HepG2 (cell line): ENCODE measurements around the gene TPM2. TPM values are rescaled to one million over a fixed set of nuclear protein-coding genes. Genes with fewer than 3 reads are reported as not detected.

ENCODE experiments used
- ATAC-seq: fragments of 200-7000 bp; cut with Tn5 transposase; 3 replicates; pipeline ENCODE4 v1.9.1; 2020; ENCODE audit warnings: mild to moderate bottlenecking, moderate library complexity
- BruUV-seq: library from RNA; stranded (reverse); fragments of 400-500 nt; replicated peaks from 2 replicates; lab custom pipeline; 2021; lab: Mats Ljungman, UMichigan
- CTCF ChIA-PET: fragments of 300-600 bp; formaldehyde crosslinking; extraction: SDS; loops from one replicate; lab custom pipeline; 2021; ENCODE audit warnings: low total read pairs, inconsistent platforms, low intra/inter-chr PET ratio; lab: Yijun Ruan, JAX
- POLR2A ChIA-PET: fragments of 350-600 bp; sonication (Branson Sonifier 250); formaldehyde crosslinking; loops from one replicate; lab custom pipeline; 2020; ENCODE audit warnings: antibody characterized with exemption, inconsistent platforms; lab: Yijun Ruan, JAX
- DNase-seq: peaks from one replicate; pipeline ENCODE4 v3.0.0-alpha.2; 2015; ENCODE audit warnings: low spot score
- FAIRE-seq: peaks from 3 replicates; lab custom pipeline; 2011; peaks lifted over from hg19 to GRCh38; lab: Jason Lieb, UNC
- H2AFZ ChIP-seq: one replicate; pipeline ENCODE4 v1.6.1; 2011; ENCODE audit warnings: low read length, inconsistent platforms
- H3K27ac ChIP-seq: fragments of 300-600 bp; 3 replicates; pipeline ENCODE4 v1.8.0; 2011; ENCODE audit warnings: mixed run types, mild to moderate bottlenecking, mixed read lengths, low read length, inconsistent platforms; ENCODE audit not compliant: insufficient read depth; ENCODE audit errors: extremely low read length
- H3K27me3 ChIP-seq, 2 experiments: fragments of 200-600 bp in 1 of 2; 2 replicates in 1 of 2; 3 replicates in 1 of 2; pipeline versions ENCODE4 v1.6.0 to v1.8.0; 2011; ENCODE audit warnings: low read length in 2 of 2, mild to moderate bottlenecking in 2 of 2, moderate library complexity in 2 of 2, inconsistent platforms in 1 of 2; ENCODE audit not compliant: insufficient read depth in 2 of 2, control insufficient read depth in 1 of 2
- H3K36me3 ChIP-seq, 2 experiments: fragments of 200-600 bp in 1 of 2; replicated peaks in 1 of 2; 2 replicates in 1 of 2; 3 replicates in 1 of 2; pipeline versions ENCODE4 v1.5.1 to v1.8.0; 2011; ENCODE audit warnings: low read length in 2 of 2, inconsistent platforms in 1 of 2; ENCODE audit not compliant: insufficient read depth in 2 of 2, control insufficient read depth in 1 of 2
- H3K4me1 ChIP-seq: 2 replicates; pipeline ENCODE4 v1.5.1; 2012; ENCODE audit warnings: low read length, inconsistent platforms; ENCODE audit not compliant: insufficient read depth
- H3K4me2 ChIP-seq: 2 replicates; pipeline ENCODE4 v1.6.0; 2011; ENCODE audit warnings: low read depth, low read length, inconsistent platforms
- H3K4me3 ChIP-seq, 3 experiments: fragments of 200-600 bp in 1 of 3; sonication (generic), shearing (Covaris generic) in 1 of 3; replicated peaks in 1 of 3; 2 replicates each; pipeline ENCODE4 v1.5.1; 2011 to 2016; ENCODE audit warnings: low read length in 3 of 3, inconsistent platforms in 2 of 3, low read depth in 2 of 3, mild to moderate bottlenecking in 2 of 3, control low read depth in 1 of 3, mixed read lengths in 1 of 3; ENCODE audit not compliant: insufficient read depth in 1 of 3
- H3K79me2 ChIP-seq: one replicate; pipeline ENCODE4 v1.6.1; 2011; ENCODE audit warnings: low read length, inconsistent platforms; ENCODE audit not compliant: insufficient read depth
- H3K9ac ChIP-seq: 2 replicates; pipeline ENCODE4 v1.6.0; 2011; ENCODE audit warnings: mild to moderate bottlenecking, low read depth, low read length, inconsistent platforms; ENCODE audit not compliant: insufficient read depth
- H3K9me3 ChIP-seq: 2 replicates; pipeline ENCODE4 v1.5.1; 2012; ENCODE audit warnings: mild to moderate bottlenecking, low read length
- H4K20me1 ChIP-seq: 2 replicates; pipeline ENCODE4 v1.6.0; 2011; ENCODE audit warnings: inconsistent platforms, mild to moderate bottlenecking, low read length, moderate library complexity; ENCODE audit not compliant: insufficient read depth
- AKNA ChIP-seq: sonication (generic); formaldehyde crosslinking; IDR thresholded peaks from 2 replicates; pipeline ENCODE4 v1.4.0; 2020; ENCODE audit warnings: missing genetic modification reagents, borderline replicate concordance
- EHMT2 ChIP-seq: fragments of 200-600 bp; sonication (generic); IDR thresholded peaks from 2 replicates; pipeline ENCODE4 v1.7.0; 2017; ENCODE audit warnings: antibody characterized with exemption, low read depth, low read length, borderline replicate concordance
- ELF3 ChIP-seq: IDR thresholded peaks from 2 replicates; pipeline ENCODE4 v1.6.1; 2016; ENCODE audit warnings: missing genetic modification reagents, missing compliant biosample characterization
- ETV5 ChIP-seq: IDR thresholded peaks from 2 replicates; pipeline ENCODE4 v1.6.1; 2018; ENCODE audit warnings: missing biosample characterization, missing genetic modification reagents, inconsistent platforms, borderline replicate concordance
- GABPA ChIP-seq, 2 experiments: IDR thresholded peaks; 2 replicates each; pipeline ENCODE4 v1.6.1; 2011 to 2016; ENCODE audit warnings: low read depth in 2 of 2, low read length in 1 of 2, missing biosample characterization in 1 of 2, missing genetic modification characterization in 1 of 2
- MTF2 ChIP-seq: sonication (generic); formaldehyde crosslinking; IDR thresholded peaks from 2 replicates; pipeline ENCODE4 v1.5.0; 2020; ENCODE audit warnings: missing genetic modification reagents, borderline replicate concordance
- NFATC3 ChIP-seq: sonication (generic); formaldehyde crosslinking; IDR thresholded peaks from 2 replicates; pipeline ENCODE4 v1.5.1; 2020; ENCODE audit warnings: mild to moderate bottlenecking, missing genetic modification reagents
- NR2F6 ChIP-seq, 2 experiments: IDR thresholded peaks; 2 replicates each; pipeline ENCODE4 v1.6.1; 2016; ENCODE audit warnings: antibody characterized with exemption in 1 of 2, mild to moderate bottlenecking in 1 of 2
- SSRP1 ChIP-seq: IDR thresholded peaks from 2 replicates; pipeline ENCODE4 v1.6.1; 2016; ENCODE audit warnings: control low read depth
- ZBTB33 ChIP-seq: sonication (generic); formaldehyde crosslinking; IDR thresholded peaks from 2 replicates; pipeline ENCODE4 v1.4.0; 2020; ENCODE audit warnings: missing genetic modification reagents
- ZNF451 ChIP-seq: sonication (generic); formaldehyde crosslinking; IDR thresholded peaks from 2 replicates; pipeline ENCODE4 v1.5.0; 2020; ENCODE audit warnings: mild to moderate bottlenecking, missing genetic modification reagents
- ZNF616 ChIP-seq: sonication (generic); formaldehyde crosslinking; IDR thresholded peaks from 2 replicates; pipeline ENCODE4 v1.5.0; 2020; ENCODE audit warnings: low read depth, mild to moderate bottlenecking, missing genetic modification reagents
- ZNF749 ChIP-seq: sonication (generic); formaldehyde crosslinking; IDR thresholded peaks from 2 replicates; pipeline ENCODE4 v1.8.0; 2022; ENCODE audit warnings: mild to moderate bottlenecking, missing genetic modification reagents, moderate library complexity, borderline replicate concordance
- ZNF782 ChIP-seq: sonication (generic); formaldehyde crosslinking; IDR thresholded peaks from 2 replicates; pipeline ENCODE4 v1.4.0; 2020; ENCODE audit warnings: missing genetic modification reagents, mild to moderate bottlenecking, borderline replicate concordance
- ZSCAN31 ChIP-seq: sonication (generic); formaldehyde crosslinking; IDR thresholded peaks from 2 replicates; pipeline ENCODE4 v1.5.0; 2020; ENCODE audit warnings: low read depth, mild to moderate bottlenecking, missing genetic modification reagents
- WGBS: methylation state at CpG from one replicate; pipeline ENCODE4 v1.1.6; 2017; ENCODE audit warnings: low lambda C conversion rate; 5-methylcytosine and 5-hydroxymethylcytosine counted together
- in situ Hi-C: cut with HindIII; loops from 2 replicates; pipeline ENCODE4 v1.10.0; 2017; ENCODE audit warnings: low pct_unique_long_range_greater_than_20kb; ENCODE audit not compliant: extremely low pct_ligation_motif_present
- intact Hi-C: fragments of 100-400 bp; cut with micrococcal nuclease; formaldehyde crosslinking; loops from one replicate; pipeline ENCODE4 v1.10.0; 2022; ENCODE audit not compliant: unreplicated experiment
- polyA plus RNA-seq, 8 experiments: library from polyadenylated mRNA; depleted of rRNA in 3 of 8; stranded (reverse) in 7 of 8; unstranded in 1 of 8; fragments of >200 nt; fragmentation: Illumina TruSeq in 4 of 8; extraction: Trizol in 4 of 8; gene quantifications; 2 replicates each; pipeline versions ENCODE4 v1.2.1 to v1.2.3, GENCODE V29; 2011 to 2016; ENCODE audit warnings: low read depth in 4 of 8, missing spikeins in 1 of 8, mixed read lengths in 1 of 8; ENCODE audit not compliant: insufficient read depth in 1 of 8
- total RNA-seq, 5 experiments: library from RNA; depleted of rRNA; stranded (reverse); fragments of >200 nt; fragmentation: Illumina TruSeq; extraction: Trizol; gene quantifications; 2 replicates each; pipeline ENCODE4 v1.2.3, GENCODE V29; 2016; ENCODE audit warnings: low read depth in 1 of 5
- TF ChIP-seq, protein P1 (sequence below): sonication (generic); formaldehyde crosslinking; IDR thresholded peaks from 2 replicates; pipeline ENCODE4 v1.8.1; 2023; ENCODE audit warnings: mild to moderate bottlenecking, missing genetic modification reagents

Gene TPM2
- total and polyA plus RNA-seq, 2 of the 13 experiments (the other 11 are each of a cell fraction or from before 2014, with no cell fraction given): 3.1 to 10.7 TPM

- Histone ChIP-seq H3K4me3 (peak overlapping the region; percentile 70 to 83 (median 72)), H3K4me2 (peak overlapping the region; percentile 79), H2AFZ (peak overlapping the region; percentile 48), H3K9ac (peak overlapping the region; percentile 60), H3K79me2 (no peaks in the 10 kb centered on the region), H3K4me1 (peaks cover 49% of the 10 kb centered on the region), H3K27me3 (peaks cover 2 to 22% of the 10 kb centered on the region in 2 experiments; a peak in 3 of 5 replicates), H3K36me3 (no peaks in the 10 kb centered on the region), H3K9me3 (no peaks in the 10 kb centered on the region), H4K20me1 (no peaks in the 10 kb centered on the region), H3K27ac (peak overlapping the region; percentile 67)
- FAIRE-seq (no peak), ATAC-seq (peak; percentile 78), DNase-seq (peak; percentile 32)
- intact Hi-C loops (loop anchor here (1.0 to 10.0 kb wide), 4 partner anchors 11 to 239 kb away; no protein-coding TSS in a partner anchor), in situ Hi-C loops (no loop called here)
- ChIA-PET CTCF (interaction anchor here (1.4 to 1.9 kb wide), 2 partner anchors 11 to 43 kb away, joined by 4 to 8 read pairs; partner anchors contain the start of genes CCDC107 and RMRP), POLR2A (interaction anchor here (0.7 to 5.4 kb wide), 13 partner anchors 10 to 157 kb away, joined by 3 to 41 read pairs (median 4); partner anchors contain the start of genes ARHGEF39, CCDC107, GBA2 and RGP1)
- WGBS: 0% methylated on average over 11 of the region's 11 CpGs
- TSS peak; percentile 66 for BruUV-seq
- TF ChIP-seq NR2F6 (IDR thresholded peaks at IDR 0.05): no peak
- TF ChIP-seq NR2F6 (CRISPR knock-in tag; IDR thresholded peaks at IDR 0.05): no peak
- no peak for TF ChIP-seq ZBTB33 (CRISPR knock-in tag)
- TF ChIP-seq ZSCAN31 (CRISPR knock-in tag): peak; percentile 76; the same call in 1 of the 2 replicates
- no peak for TF ChIP-seq MTF2 (CRISPR knock-in tag)
- TF ChIP-seq NFATC3: no peak
- TF ChIP-seq ELF3: no peak
- TF ChIP-seq EHMT2: no peak
- no peak for TF ChIP-seq ZNF782
- TF ChIP-seq ZNF616: 0 out of 2 replicates have a peak, but pooled peaks have one; percentile 37
- no peak for TF ChIP-seq ZNF749 (CRISPR knock-in tag)
- TF ChIP-seq, protein P1, sequence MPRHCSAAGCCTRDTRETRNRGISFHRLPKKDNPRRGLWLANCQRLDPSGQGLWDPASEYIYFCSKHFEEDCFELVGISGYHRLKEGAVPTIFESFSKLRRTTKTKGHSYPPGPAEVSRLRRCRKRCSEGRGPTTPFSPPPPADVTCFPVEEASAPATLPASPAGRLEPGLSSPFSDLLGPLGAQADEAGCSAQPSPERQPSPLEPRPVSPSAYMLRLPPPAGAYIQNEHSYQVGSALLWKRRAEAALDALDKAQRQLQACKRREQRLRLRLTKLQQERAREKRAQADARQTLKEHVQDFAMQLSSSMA (CRISPR knock-in tag): no peak
- no peak for TF ChIP-seq ETV5 (CRISPR knock-in tag)
- no peak for TF ChIP-seq ZNF451 (CRISPR knock-in tag)
- TF ChIP-seq GABPA (IDR thresholded peaks at IDR 0.05; ENCODE audit: low read depth, low read length): no peak
- TF ChIP-seq GABPA (CRISPR knock-in tag; IDR thresholded peaks at IDR 0.05; ENCODE audit: low read depth): peak; percentile 68
- TF ChIP-seq SSRP1 (CRISPR knock-in tag): no peak
- TF ChIP-seq AKNA (CRISPR knock-in tag): no peak
These were observed 43.6 kb downstream of the TPM2 start for GRCh38 chr9:35646153-35646532.
